Measurements from ENCODE around the gene MBP. TPM values are rescaled to one million over a fixed set of nuclear protein-coding genes. Genes with fewer than 3 reads are reported as not detected.

MBP gene
- total RNA-seq, 1 experiment from 2014 or later, result 31.6 TPM

GRCh38 chr18:77118256-77119090, 14.1 kb downstream of the MBP start:
- no peak for DNase-seq (ENCODE audit: unreplicated experiment)
- ChIA-PET POLR2A (interaction anchor here (0.7 kb wide), 1 partner anchor 13 kb away, joined by 5 read pairs; no protein-coding TSS in a partner anchor), CTCF (no interaction called here)
- intact Hi-C loops (cut with micrococcal nuclease), result no loop called here
- Mint-ChIP-seq H3K4me3 (ENCODE audit: unreplicated experiment) (no peak overlapping the region), H3K9me3 (ENCODE audit: unreplicated experiment) (peaks cover 6% of the 10 kb centered on the region), H3K36me3 (ENCODE audit: insufficient read depth, unreplicated experiment) (no peaks in the 10 kb centered on the region), H3K27ac (ENCODE audit: low read depth, unreplicated experiment) (no peak overlapping the region), H3K4me1 (ENCODE audit: insufficient read depth, unreplicated experiment) (peaks cover 28% of the 10 kb centered on the region), H3K27me3 (ENCODE audit: insufficient read depth, unreplicated experiment) (no peaks in the 10 kb centered on the region)
- TF ChIP-seq, protein P1, sequence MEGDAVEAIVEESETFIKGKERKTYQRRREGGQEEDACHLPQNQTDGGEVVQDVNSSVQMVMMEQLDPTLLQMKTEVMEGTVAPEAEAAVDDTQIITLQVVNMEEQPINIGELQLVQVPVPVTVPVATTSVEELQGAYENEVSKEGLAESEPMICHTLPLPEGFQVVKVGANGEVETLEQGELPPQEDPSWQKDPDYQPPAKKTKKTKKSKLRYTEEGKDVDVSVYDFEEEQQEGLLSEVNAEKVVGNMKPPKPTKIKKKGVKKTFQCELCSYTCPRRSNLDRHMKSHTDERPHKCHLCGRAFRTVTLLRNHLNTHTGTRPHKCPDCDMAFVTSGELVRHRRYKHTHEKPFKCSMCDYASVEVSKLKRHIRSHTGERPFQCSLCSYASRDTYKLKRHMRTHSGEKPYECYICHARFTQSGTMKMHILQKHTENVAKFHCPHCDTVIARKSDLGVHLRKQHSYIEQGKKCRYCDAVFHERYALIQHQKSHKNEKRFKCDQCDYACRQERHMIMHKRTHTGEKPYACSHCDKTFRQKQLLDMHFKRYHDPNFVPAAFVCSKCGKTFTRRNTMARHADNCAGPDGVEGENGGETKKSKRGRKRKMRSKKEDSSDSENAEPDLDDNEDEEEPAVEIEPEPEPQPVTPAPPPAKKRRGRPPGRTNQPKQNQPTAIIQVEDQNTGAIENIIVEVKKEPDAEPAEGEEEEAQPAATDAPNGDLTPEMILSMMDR (IDR thresholded peaks at IDR 0.05; ENCODE audit: unreplicated experiment), result no peak
- no TSS peak for BruUV-seq (replicated peaks)

DNA sequence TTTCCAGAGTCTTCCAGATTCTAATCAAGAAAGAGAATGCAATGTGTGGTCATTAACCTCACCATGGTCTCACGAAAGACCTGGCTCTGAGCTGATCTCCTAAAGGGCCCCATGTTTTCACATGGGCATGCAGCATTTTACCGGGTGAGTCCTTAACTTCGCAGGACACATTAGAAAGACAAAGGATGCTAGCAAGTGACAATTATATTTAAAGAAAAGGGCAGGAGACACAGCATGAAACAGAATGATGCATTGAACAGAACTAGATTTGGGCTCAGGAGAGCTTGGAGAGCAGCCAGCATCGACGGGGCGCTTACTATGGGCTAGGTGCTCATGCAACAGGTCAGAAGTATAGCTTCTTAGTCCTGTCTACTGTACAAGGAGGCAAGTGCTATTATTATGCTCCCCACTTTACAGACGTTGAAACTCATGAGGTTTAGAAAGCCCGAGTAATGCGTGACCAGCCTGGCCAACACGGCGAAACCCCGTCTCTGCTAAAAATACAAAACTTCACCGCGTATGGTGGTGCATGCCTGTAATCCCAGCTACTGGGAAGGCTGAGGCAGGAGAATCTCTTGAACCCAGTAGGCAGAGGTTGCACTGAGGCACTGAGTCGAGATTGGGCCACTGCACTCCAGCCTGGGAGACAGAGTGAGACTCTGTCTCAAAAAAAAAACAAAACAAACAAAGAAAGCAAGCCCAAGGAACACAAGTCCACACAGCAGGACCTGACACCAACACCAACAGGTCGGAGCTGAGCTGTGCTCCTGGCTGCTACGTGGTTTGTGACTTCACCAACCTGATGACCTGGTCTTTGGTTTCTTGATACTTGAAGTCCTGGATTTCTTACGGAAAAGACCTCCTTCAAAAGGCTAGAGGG, 16.1 kb downstream of the MBP start:
- Mint-ChIP-seq H3K36me3 (ENCODE audit: insufficient read depth, unreplicated experiment) (no peaks in the 10 kb centered on the region), H3K27ac (ENCODE audit: low read depth, unreplicated experiment) (no peak overlapping the region), H3K9me3 (ENCODE audit: unreplicated experiment) (peaks cover 6% of the 10 kb centered on the region), H3K27me3 (ENCODE audit: insufficient read depth, unreplicated experiment) (no peaks in the 10 kb centered on the region), H3K4me1 (ENCODE audit: insufficient read depth, unreplicated experiment) (peaks cover 44% of the 10 kb centered on the region), H3K4me3 (ENCODE audit: unreplicated experiment) (no peak overlapping the region)
- TF ChIP-seq, protein P1 (IDR thresholded peaks at IDR 0.05; ENCODE audit: unreplicated experiment), result no peak
- no peak for DNase-seq (ENCODE audit: unreplicated experiment)
- CTCF ChIA-PET, result interaction anchor here (0.5 kb wide), 1 partner anchor 18 kb away, joined by 3 read pairs; no protein-coding TSS in a partner anchor
- BruUV-seq (replicated peaks), result no TSS peak
- POLR2A ChIA-PET, result interaction anchor here (0.6 to 4.1 kb wide), 4 partner anchors 11 to 51 kb away, joined by 3 to 68 read pairs (median 28); partner anchors contain the start of gene MBP
- intact Hi-C loops (cut with micrococcal nuclease), result no loop called here

GRCh38 chr18:77115192-77115953, 17.2 kb downstream of the MBP start:
- ChIA-PET CTCF (interaction anchor here (0.7 to 1.4 kb wide), 9 partner anchors 8 to 585 kb away, joined by 3 to 10 read pairs (median 4); no protein-coding TSS in a partner anchor), POLR2A (interaction anchor here (0.6 to 4.1 kb wide), 15 partner anchors 8 to 133 kb away, joined by 3 to 68 read pairs (median 5); partner anchors contain the start of gene MBP)
- no TSS peak for BruUV-seq (replicated peaks)

More at GRCh38 chr18:77115192-77115953, 17.2 kb downstream of the MBP start:
- TF ChIP-seq, protein P1 (IDR thresholded peaks at IDR 0.05; ENCODE audit: unreplicated experiment), result no peak
- Mint-ChIP-seq H3K36me3 (ENCODE audit: insufficient read depth, unreplicated experiment) (peaks cover 3% of the 10 kb centered on the region), H3K27me3 (ENCODE audit: insufficient read depth, unreplicated experiment) (no peaks in the 10 kb centered on the region), H3K27ac (ENCODE audit: low read depth, unreplicated experiment) (peak overlapping the region; percentile 85), H3K4me3 (ENCODE audit: unreplicated experiment) (peak overlapping the region; percentile 57), H3K4me1 (ENCODE audit: insufficient read depth, unreplicated experiment) (peaks cover 44% of the 10 kb centered on the region), H3K9me3 (ENCODE audit: unreplicated experiment) (peaks cover 6% of the 10 kb centered on the region)
- DNase-seq (ENCODE audit: unreplicated experiment), result peak; percentile 14
- intact Hi-C loops (cut with micrococcal nuclease), result loop anchor here (2.0 kb wide), 2 partner anchors 13 to 15 kb away; no protein-coding TSS in a partner anchor
